ENCODE results near the gene RASD1.

DNA sequence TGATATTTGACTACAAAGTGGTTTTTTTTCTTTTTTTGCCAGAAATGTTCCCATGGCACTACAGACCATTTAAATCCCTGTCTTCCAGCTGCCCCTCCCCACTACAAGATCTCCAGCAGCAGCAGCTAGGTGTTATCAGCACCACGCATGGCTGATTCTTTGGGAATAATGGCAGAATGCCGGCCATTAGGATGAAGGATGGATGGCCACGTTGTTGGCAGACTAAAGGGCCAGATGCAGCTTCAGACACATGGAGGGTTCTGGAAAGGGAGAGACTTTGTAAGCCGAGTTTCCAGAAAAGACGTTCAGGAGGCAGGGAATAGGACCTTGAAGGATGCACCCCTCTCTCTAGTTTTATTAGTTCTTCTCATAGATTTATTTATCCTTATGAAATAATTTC, 29.7 kb downstream of the RASD1 start:
- TF ChIP-seq POLR2AphosphoS5 (IDR thresholded peaks at IDR 0.05; ENCODE audit: low read depth, low read length) (no peak), YY1 (IDR thresholded peaks at IDR 0.05; ENCODE audit: low read depth) (no peak), FOXJ3 (CRISPR knock-in tag; IDR thresholded peaks at IDR 0.05) (no peak), JUND (IDR thresholded peaks at IDR 0.05) (no peak), EP300 (IDR thresholded peaks at IDR 0.05; ENCODE audit: borderline replicate concordance in 1 of 2, low read depth in 1 of 2, low read length in 1 of 2) (no peak)
- TF ChIP-seq, protein P1, sequence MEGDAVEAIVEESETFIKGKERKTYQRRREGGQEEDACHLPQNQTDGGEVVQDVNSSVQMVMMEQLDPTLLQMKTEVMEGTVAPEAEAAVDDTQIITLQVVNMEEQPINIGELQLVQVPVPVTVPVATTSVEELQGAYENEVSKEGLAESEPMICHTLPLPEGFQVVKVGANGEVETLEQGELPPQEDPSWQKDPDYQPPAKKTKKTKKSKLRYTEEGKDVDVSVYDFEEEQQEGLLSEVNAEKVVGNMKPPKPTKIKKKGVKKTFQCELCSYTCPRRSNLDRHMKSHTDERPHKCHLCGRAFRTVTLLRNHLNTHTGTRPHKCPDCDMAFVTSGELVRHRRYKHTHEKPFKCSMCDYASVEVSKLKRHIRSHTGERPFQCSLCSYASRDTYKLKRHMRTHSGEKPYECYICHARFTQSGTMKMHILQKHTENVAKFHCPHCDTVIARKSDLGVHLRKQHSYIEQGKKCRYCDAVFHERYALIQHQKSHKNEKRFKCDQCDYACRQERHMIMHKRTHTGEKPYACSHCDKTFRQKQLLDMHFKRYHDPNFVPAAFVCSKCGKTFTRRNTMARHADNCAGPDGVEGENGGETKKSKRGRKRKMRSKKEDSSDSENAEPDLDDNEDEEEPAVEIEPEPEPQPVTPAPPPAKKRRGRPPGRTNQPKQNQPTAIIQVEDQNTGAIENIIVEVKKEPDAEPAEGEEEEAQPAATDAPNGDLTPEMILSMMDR (IDR thresholded peaks at IDR 0.05) = no peak
- TF ChIP-seq, protein P2, sequence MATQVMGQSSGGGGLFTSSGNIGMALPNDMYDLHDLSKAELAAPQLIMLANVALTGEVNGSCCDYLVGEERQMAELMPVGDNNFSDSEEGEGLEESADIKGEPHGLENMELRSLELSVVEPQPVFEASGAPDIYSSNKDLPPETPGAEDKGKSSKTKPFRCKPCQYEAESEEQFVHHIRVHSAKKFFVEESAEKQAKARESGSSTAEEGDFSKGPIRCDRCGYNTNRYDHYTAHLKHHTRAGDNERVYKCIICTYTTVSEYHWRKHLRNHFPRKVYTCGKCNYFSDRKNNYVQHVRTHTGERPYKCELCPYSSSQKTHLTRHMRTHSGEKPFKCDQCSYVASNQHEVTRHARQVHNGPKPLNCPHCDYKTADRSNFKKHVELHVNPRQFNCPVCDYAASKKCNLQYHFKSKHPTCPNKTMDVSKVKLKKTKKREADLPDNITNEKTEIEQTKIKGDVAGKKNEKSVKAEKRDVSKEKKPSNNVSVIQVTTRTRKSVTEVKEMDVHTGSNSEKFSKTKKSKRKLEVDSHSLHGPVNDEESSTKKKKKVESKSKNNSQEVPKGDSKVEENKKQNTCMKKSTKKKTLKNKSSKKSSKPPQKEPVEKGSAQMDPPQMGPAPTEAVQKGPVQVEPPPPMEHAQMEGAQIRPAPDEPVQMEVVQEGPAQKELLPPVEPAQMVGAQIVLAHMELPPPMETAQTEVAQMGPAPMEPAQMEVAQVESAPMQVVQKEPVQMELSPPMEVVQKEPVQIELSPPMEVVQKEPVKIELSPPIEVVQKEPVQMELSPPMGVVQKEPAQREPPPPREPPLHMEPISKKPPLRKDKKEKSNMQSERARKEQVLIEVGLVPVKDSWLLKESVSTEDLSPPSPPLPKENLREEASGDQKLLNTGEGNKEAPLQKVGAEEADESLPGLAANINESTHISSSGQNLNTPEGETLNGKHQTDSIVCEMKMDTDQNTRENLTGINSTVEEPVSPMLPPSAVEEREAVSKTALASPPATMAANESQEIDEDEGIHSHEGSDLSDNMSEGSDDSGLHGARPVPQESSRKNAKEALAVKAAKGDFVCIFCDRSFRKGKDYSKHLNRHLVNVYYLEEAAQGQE (IDR thresholded peaks at IDR 0.05; ENCODE audit: low read depth, low read length) = no peak

Data from SK-N-SH (cell line).